Activated B cell treated with CpG ODN at 0.5 μM for 24 hours (primary cell): Measurements from ENCODE around the gene GDF11. TPM values are rescaled to one million over a fixed set of nuclear protein-coding genes. Genes with fewer than 3 reads are reported as not detected.
A peak's percentile ranks its signal among the peaks of the same experiment; 100 is the strongest.

ENCODE experiments used
- ATAC-seq: fragments of 200-7000 bp; cut with Tn5 transposase; one replicate; pipeline ENCODE4 v1.10.0; 2021; ENCODE audit warnings: low read depth, mild to moderate bottlenecking, moderate library complexity
- CTCF ChIA-PET: fragments of 350-600 bp; sonication (Branson Sonifier 250); formaldehyde crosslinking; loops from one replicate; lab custom pipeline; 2021; ENCODE audit warnings: antibody characterized with exemption; lab: Charles Lee
- POLR2A ChIA-PET: fragments of 350-600 bp; sonication (Branson Sonifier 250); formaldehyde crosslinking; loops from one replicate; lab custom pipeline; 2021; ENCODE audit warnings: antibody characterized with exemption; lab: Charles Lee
- DNase-seq: peaks from one replicate; pipeline ENCODE4 v3.0.0; 2022
- H3K27ac Mint-ChIP-seq: one replicate; pipeline ENCODE4 v1.8.0; 2020; ENCODE audit warnings: mixed read lengths
- H3K27me3 Mint-ChIP-seq: one replicate; pipeline ENCODE4 v1.8.0; 2021; ENCODE audit warnings: mixed read lengths
- H3K36me3 Mint-ChIP-seq: one replicate; pipeline ENCODE4 v1.8.0; 2021; ENCODE audit warnings: low read depth, mixed read lengths
- H3K4me1 Mint-ChIP-seq: one replicate; pipeline ENCODE4 v1.8.0; 2021; ENCODE audit warnings: mixed read lengths
- H3K4me3 Mint-ChIP-seq: one replicate; pipeline ENCODE4 v1.8.0; 2020; ENCODE audit warnings: mild to moderate bottlenecking, mixed read lengths
- H3K9me3 Mint-ChIP-seq: one replicate; pipeline ENCODE4 v1.8.0; 2020; ENCODE audit warnings: mixed read lengths
- intact Hi-C: fragments of 100-400 bp; cut with micrococcal nuclease; formaldehyde crosslinking; loops from one replicate; pipeline ENCODE4 v1.15.1; 2024
- total RNA-seq: library from RNA; stranded (reverse); gene quantifications from 2 replicates; pipeline ENCODE4 v1.2.3, GENCODE V29; 2022
- TF ChIP-seq, protein P1 (sequence below): fragments of 200-600 bp; IDR thresholded peaks from one replicate; pipeline ENCODE4 v1.8.0; 2022; ENCODE audit warnings: antibody characterized with exemption, mild to moderate bottlenecking

The GDF11 gene
- total RNA-seq, 1 donor from 2014 or later, result 6.4 TPM

DNA sequence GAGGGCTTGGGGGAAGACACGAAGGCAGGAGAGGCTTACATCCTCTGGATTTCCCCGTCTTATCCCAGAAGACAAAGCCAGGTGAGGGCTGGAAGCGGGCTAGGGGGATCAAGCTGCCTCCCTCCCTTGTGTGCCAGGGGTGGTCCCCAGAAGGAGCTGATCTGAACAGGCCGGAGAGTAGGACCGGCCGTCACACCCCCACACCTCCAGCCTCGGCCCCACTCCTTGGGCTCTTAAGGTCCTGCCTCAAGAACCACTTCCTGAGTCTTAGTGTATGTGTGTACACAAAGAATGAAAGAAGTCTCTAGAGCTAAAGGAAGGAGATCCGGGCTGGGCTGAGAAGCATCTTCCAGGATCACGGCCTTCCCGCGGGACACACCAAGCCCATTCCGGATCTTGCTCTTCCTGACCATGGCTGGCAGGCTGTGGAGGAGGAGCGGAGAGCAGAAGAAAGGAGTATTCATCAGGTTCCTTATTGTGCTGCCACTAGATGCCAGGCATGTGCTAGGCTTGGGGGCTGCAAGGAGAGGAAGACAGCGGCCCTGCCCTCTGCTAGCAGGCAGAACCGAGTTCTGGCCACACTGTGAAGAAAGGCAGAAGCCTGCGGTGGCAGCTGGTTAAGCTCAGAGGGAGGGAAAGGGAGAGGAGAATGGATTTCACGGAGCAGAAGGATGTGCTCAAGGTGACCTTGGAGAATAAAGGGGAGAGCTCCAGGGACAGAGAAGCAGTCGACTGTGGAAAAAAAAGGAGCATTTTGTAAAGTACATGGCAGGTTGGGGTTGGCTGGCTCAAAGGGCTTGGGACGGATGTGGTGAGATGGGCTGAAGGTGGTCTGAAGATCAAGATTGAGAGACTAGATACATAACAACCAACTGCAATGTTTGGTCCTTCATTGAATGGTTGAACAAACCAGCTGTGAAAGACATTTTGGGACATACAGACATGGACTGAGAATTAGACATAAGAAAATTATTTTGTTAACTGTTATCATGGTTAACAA lies 12.8 kb upstream of the GDF11 start:
- ATAC-seq, result peak; percentile 28
- ChIA-PET CTCF (interaction anchor here (1.3 to 2.7 kb wide), 4 partner anchors 9 to 459 kb away, joined by 3 to 32 read pairs (median 5); partner anchors contain the start of gene SMARCC2), POLR2A (interaction anchor here (0.8 to 2.7 kb wide), 13 partner anchors 8 to 1232 kb away, joined by 3 to 29 read pairs (median 6); partner anchors contain the start of genes BLOC1S1, DNAJC14, GDF11 and ORMDL2)
- Mint-ChIP-seq H3K4me3 (peak overlapping the region; percentile 89), H3K27me3 (no peaks in the 10 kb centered on the region), H3K9me3 (no peaks in the 10 kb centered on the region), H3K36me3 (peaks cover 18% of the 10 kb centered on the region), H3K4me1 (peaks cover 32% of the 10 kb centered on the region), H3K27ac (peak overlapping the region; percentile 88)
- no peak for DNase-seq
- TF ChIP-seq, protein P1, sequence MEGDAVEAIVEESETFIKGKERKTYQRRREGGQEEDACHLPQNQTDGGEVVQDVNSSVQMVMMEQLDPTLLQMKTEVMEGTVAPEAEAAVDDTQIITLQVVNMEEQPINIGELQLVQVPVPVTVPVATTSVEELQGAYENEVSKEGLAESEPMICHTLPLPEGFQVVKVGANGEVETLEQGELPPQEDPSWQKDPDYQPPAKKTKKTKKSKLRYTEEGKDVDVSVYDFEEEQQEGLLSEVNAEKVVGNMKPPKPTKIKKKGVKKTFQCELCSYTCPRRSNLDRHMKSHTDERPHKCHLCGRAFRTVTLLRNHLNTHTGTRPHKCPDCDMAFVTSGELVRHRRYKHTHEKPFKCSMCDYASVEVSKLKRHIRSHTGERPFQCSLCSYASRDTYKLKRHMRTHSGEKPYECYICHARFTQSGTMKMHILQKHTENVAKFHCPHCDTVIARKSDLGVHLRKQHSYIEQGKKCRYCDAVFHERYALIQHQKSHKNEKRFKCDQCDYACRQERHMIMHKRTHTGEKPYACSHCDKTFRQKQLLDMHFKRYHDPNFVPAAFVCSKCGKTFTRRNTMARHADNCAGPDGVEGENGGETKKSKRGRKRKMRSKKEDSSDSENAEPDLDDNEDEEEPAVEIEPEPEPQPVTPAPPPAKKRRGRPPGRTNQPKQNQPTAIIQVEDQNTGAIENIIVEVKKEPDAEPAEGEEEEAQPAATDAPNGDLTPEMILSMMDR, result no peak
- intact Hi-C loops, result loop anchor here (1.0 kb wide), 2 partner anchors 8 to 14 kb away; partner anchors contain the start of gene BLOC1S1

DNA sequence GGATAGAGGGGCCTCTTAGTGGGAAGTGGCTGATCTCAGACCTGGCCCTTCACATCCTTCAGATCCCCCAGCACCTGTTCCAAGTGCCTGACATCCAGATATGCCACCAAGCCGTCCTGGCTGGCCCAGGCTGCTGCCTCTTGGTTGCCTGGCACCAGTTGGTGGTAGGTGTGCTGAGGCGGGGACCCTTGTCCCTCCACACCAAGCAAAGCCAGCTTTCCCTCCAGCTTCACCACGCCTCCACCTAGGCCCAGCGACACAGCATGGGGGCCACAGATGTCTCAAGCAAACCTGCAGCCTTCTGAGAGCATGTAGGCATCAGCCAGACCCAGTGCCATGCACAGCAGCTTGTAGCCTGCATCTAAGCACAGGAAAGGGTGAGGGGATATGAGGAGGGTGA lies 10.6 kb upstream of the GDF11 start:
- DNase-seq (no peak), ATAC-seq (no peak)
- H3K4me1 Mint-ChIP-seq, result peaks cover 28% of the 10 kb centered on the region
- POLR2A ChIA-PET, result no interaction called here
- H3K4me3 Mint-ChIP-seq, result no peak overlapping the region
- H3K27me3 Mint-ChIP-seq, result no peaks in the 10 kb centered on the region
- H3K27ac Mint-ChIP-seq, result no peak overlapping the region
- CTCF ChIA-PET, result no interaction called here
- peaks cover 2% of the 10 kb centered on the region for H3K36me3 Mint-ChIP-seq
- intact Hi-C loops, result no loop called here
- H3K9me3 Mint-ChIP-seq, result no peaks in the 10 kb centered on the region
- TF ChIP-seq, protein P1, result no peak

DNA sequence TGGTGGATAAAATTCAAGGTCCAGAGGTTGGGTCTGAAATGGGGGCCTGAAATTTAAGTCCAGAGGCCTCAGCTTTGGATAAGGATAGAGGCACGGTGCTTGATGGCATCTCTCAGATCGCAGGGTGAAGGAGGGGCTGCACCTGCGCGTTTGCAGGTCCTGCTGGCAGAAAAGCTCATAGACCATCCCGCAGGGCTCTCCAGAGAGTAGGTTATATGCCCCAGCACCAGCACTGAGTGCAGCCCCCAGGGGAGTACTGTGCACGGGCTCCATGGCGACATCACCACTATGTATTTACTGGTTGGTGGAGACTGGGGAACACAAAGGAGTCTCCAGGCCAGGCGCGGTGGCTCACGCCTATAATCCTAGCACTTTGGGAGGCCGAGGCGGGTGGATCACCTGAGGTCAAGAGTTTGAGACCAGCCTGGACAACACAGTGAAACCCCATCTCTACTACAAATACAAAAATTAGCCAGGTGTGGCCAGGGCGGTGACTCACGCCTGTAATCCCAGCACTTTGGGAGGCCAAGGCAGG lies 9.8 kb upstream of the GDF11 start:
- H3K4me1 Mint-ChIP-seq, result peaks cover 28% of the 10 kb centered on the region
- POLR2A ChIA-PET, result interaction anchor here (0.7 kb wide), 1 partner anchor 194 kb away, joined by 5 read pairs; no protein-coding TSS in a partner anchor
- TF ChIP-seq, protein P1, result no peak
- ATAC-seq, result no peak
- no peak overlapping the region for H3K4me3 Mint-ChIP-seq
- no peaks in the 10 kb centered on the region for H3K9me3 Mint-ChIP-seq
- no peaks in the 10 kb centered on the region for H3K27me3 Mint-ChIP-seq
- no peaks in the 10 kb centered on the region for H3K36me3 Mint-ChIP-seq
- intact Hi-C loops, result no loop called here
- CTCF ChIA-PET, result no interaction called here
- no peak overlapping the region for H3K27ac Mint-ChIP-seq
- DNase-seq, result no peak

DNA sequence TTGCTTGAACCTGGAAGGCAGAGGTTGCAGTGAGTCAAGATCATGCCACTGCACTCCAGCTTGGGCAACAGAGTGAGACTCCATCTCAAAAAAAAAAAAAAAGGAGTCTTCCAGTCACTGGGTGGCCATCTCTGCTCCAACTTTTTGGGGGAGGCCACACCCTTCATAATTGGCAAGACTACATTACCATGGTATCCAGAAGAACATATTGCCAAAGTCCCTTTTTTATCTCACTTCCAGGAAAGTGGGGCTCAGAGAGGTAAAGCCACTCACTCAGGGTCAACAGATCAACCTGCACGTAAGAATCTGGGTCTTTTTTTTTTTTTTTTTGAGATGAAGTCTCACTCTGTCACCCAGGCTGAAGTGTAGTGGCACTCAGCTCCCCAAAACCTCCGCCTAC lies 9.1 kb upstream of the GDF11 start:
- H3K9me3 Mint-ChIP-seq, result no peaks in the 10 kb centered on the region
- ATAC-seq (no peak), DNase-seq (no peak)
- TF ChIP-seq, protein P1, result no peak
- H3K4me1 Mint-ChIP-seq, result peaks cover 33% of the 10 kb centered on the region
- intact Hi-C loops, result no loop called here
- no peaks in the 10 kb centered on the region for H3K27me3 Mint-ChIP-seq
- ChIA-PET POLR2A (interaction anchor here (0.7 kb wide), 1 partner anchor 193 kb away, joined by 5 read pairs; no protein-coding TSS in a partner anchor), CTCF (interaction anchor here (0.7 kb wide), 1 partner anchor 200 kb away, joined by 4 read pairs; no protein-coding TSS in a partner anchor)
- H3K36me3 Mint-ChIP-seq, result no peaks in the 10 kb centered on the region
- no peak overlapping the region for H3K27ac Mint-ChIP-seq
- no peak overlapping the region for H3K4me3 Mint-ChIP-seq

DNA sequence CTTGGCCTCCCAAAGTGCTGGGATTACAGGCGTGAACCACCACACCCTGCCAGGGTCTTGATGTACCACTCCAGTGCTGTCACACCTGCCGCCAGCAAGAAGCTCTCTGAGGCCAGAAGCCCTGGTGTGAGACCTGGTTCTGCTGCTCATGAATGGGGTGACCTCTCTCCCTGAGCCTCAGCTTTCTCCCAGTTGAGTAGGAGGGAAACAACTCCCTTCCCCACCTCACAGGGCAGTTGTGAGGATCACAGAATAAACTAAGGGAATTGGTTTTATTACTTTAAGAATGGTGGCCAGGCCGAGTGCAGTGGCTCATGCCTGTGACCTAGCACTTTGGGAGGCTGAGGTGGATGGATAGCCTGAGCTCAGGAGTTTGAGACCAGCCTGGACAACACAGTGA lies 8.3 kb upstream of the GDF11 start:
- TF ChIP-seq, protein P1, result no peak
- DNase-seq, result no peak
- CTCF ChIA-PET, result interaction anchor here (5.0 kb wide), 1 partner anchor 11 kb away, joined by 51 read pairs; no protein-coding TSS in a partner anchor
- Mint-ChIP-seq H3K27ac (no peak overlapping the region), H3K36me3 (no peaks in the 10 kb centered on the region), H3K27me3 (no peaks in the 10 kb centered on the region), H3K4me3 (no peak overlapping the region), H3K4me1 (peaks cover 32% of the 10 kb centered on the region), H3K9me3 (no peaks in the 10 kb centered on the region)
- POLR2A ChIA-PET, result interaction anchor here (0.6 kb wide), 1 partner anchor 52 kb away, joined by 4 read pairs; no protein-coding TSS in a partner anchor
- intact Hi-C loops, result no loop called here
- no peak for ATAC-seq
